Endothelial cell of umbilical vein (primary cell): ENCODE data around the gene AIMP1. TPM values are rescaled to one million over a fixed set of nuclear protein-coding genes. Genes with fewer than 3 reads are reported as not detected.

Experiments
- BruUV-seq: library from RNA; stranded (reverse); fragments of 400-500 nt; replicated peaks from 2 replicates; lab custom pipeline; 2021; lab: Mats Ljungman, UMichigan
- CTCF ChIA-PET: fragments of 300-600, 350-600 bp; sonication (Branson Sonifier 250); formaldehyde crosslinking; loops from one replicate; lab custom pipeline; 2021; ENCODE audit warnings: antibody characterized with exemption, inconsistent platforms; lab: Charles Lee
- POLR2A ChIA-PET: fragments of 300-600, 350-600 bp; sonication (Branson Sonifier 250); formaldehyde crosslinking; loops from one replicate; lab custom pipeline; 2021; ENCODE audit warnings: antibody characterized with exemption, inconsistent platforms; lab: Charles Lee
- DNase-seq: peaks from one replicate; pipeline ENCODE4 v3.0.0-alpha.2; 2011; ENCODE audit warnings: low read depth, low spot score
- FAIRE-seq: peaks from 2 replicates; lab custom pipeline; 2011; peaks lifted over from hg19 to GRCh38; lab: Jason Lieb, UNC
- H2AFZ ChIP-seq: 2 replicates; pipeline ENCODE4 v1.6.0; 2012; ENCODE audit warnings: low read depth, low read length, control low read depth, inconsistent platforms
- H3K27ac ChIP-seq: 2 replicates; pipeline ENCODE4 v1.5.1; 2011; ENCODE audit warnings: low read depth, mild to moderate bottlenecking, control low read depth, low read length, moderate library complexity; ENCODE audit not compliant: insufficient read depth
- H3K27me3 ChIP-seq, 2 experiments: 2 replicates each; pipeline versions ENCODE4 v1.6.0 to v1.6.1; 2011; ENCODE audit warnings: low read length in 2 of 2, mixed read lengths in 1 of 2; ENCODE audit not compliant: control insufficient read depth in 2 of 2, insufficient read depth in 2 of 2
- H3K36me3 ChIP-seq, 2 experiments: 2 replicates in 1 of 2; 3 replicates in 1 of 2; pipeline ENCODE4 v1.5.1; 2011; ENCODE audit warnings: low read length in 2 of 2, mild to moderate bottlenecking in 1 of 2, moderate library complexity in 1 of 2; ENCODE audit not compliant: control insufficient read depth in 2 of 2, insufficient read depth in 2 of 2; ENCODE audit errors: extremely low read depth in 1 of 2
- H3K4me1 ChIP-seq: 3 replicates; pipeline ENCODE4 v1.5.1; 2011; ENCODE audit warnings: mild to moderate bottlenecking, low read length; ENCODE audit not compliant: control insufficient read depth, insufficient read depth; ENCODE audit errors: extremely low read depth
- H3K4me2 ChIP-seq: 2 replicates; pipeline ENCODE4 v1.6.1; 2011; ENCODE audit warnings: low read length, control low read depth, mixed read lengths; ENCODE audit not compliant: insufficient read depth
- H3K4me3 ChIP-seq, 3 experiments: fragments of 200-600 bp in 1 of 3; sonication (generic), shearing (Covaris generic) in 1 of 3; replicated peaks in 1 of 3; 2 replicates each; pipeline ENCODE4 v1.5.1; 2011 to 2016; ENCODE audit warnings: control low read depth in 3 of 3, low read length in 3 of 3, mild to moderate bottlenecking in 2 of 3, inconsistent platforms in 1 of 3, low read depth in 1 of 3, moderate library complexity in 1 of 3; ENCODE audit not compliant: insufficient read depth in 1 of 3
- H3K79me2 ChIP-seq: 2 replicates; pipeline ENCODE4 v1.6.0; 2012; ENCODE audit warnings: low read length, inconsistent platforms; ENCODE audit not compliant: control insufficient read depth, insufficient read depth
- H3K9ac ChIP-seq: replicated peaks from 2 replicates; pipeline ENCODE3; 2011; ENCODE audit warnings: low read length, control low read depth; ENCODE audit not compliant: insufficient read depth; ENCODE audit errors: extremely low read depth
- H3K9me1 ChIP-seq: replicated peaks from 3 replicates; pipeline ENCODE4 v1.6.0; 2011; ENCODE audit warnings: mild to moderate bottlenecking, low read length; ENCODE audit not compliant: control insufficient read depth, insufficient read depth; ENCODE audit errors: extremely low read depth
- H3K9me3 ChIP-seq: replicated peaks from 2 replicates; pipeline ENCODE4 v1.5.1; 2012; ENCODE audit warnings: low read length, inconsistent platforms; ENCODE audit not compliant: control insufficient read depth, insufficient read depth
- H4K20me1 ChIP-seq: replicated peaks from 2 replicates; pipeline ENCODE3; 2011; ENCODE audit warnings: mild to moderate bottlenecking, low read length; ENCODE audit not compliant: control insufficient read depth, insufficient read depth; ENCODE audit errors: extremely low read depth
- CTCF ChIP-seq, 2 donors: IDR thresholded peaks; 1 replicate in 1 of 2; 2 replicates in 1 of 2; pipeline ENCODE4 v1.5.1; 2011; ENCODE audit warnings: low read length in 2 of 2, mild to moderate bottlenecking in 2 of 2, moderate library complexity in 2 of 2, control low read depth in 1 of 2, inconsistent platforms in 1 of 2, low read depth in 1 of 2; ENCODE audit not compliant: insufficient read depth in 1 of 2; ENCODE audit errors: extremely low read depth in 1 of 2
- EZH2 ChIP-seq: IDR thresholded peaks from 2 replicates; pipeline ENCODE4 v1.6.1; 2012; ENCODE audit warnings: borderline replicate concordance, low read depth, mild to moderate bottlenecking, moderate library complexity, low read length, inconsistent platforms; ENCODE audit not compliant: severe bottlenecking
- FOS ChIP-seq: IDR thresholded peaks from 2 replicates; pipeline ENCODE4 v1.6.1; 2011; ENCODE audit warnings: mild to moderate bottlenecking, low read length, moderate library complexity, borderline replicate concordance; ENCODE audit not compliant: insufficient read depth
- GATA2 ChIP-seq: IDR thresholded peaks from 2 replicates; pipeline ENCODE4 v1.7.0; 2011; ENCODE audit warnings: low read depth, mild to moderate bottlenecking, moderate library complexity, mixed read lengths, low read length; ENCODE audit not compliant: insufficient read length, insufficient read depth
- JUN ChIP-seq: IDR thresholded peaks from 2 replicates; pipeline ENCODE4 v1.6.1; 2011; ENCODE audit warnings: borderline replicate concordance, low read depth; ENCODE audit not compliant: insufficient read length, insufficient read depth
- MAX ChIP-seq: IDR thresholded peaks from 2 replicates; pipeline ENCODE4 v1.6.1; 2011; ENCODE audit not compliant: insufficient read depth, insufficient read length
- MYC ChIP-seq: IDR thresholded peaks from one replicate; pipeline ENCODE4 v1.6.1; 2011; ENCODE audit warnings: mild to moderate bottlenecking, low read depth, low read length
- POLR2A ChIP-seq: IDR thresholded peaks from 2 replicates; pipeline ENCODE4 v1.6.1; 2012; ENCODE audit warnings: low read depth, mild to moderate bottlenecking, control low read depth, low read length
- POLR2AphosphoS5 ChIP-seq: IDR thresholded peaks from 2 replicates; pipeline ENCODE4 v1.6.1; 2012; ENCODE audit warnings: low read depth, mild to moderate bottlenecking, control low read depth, low read length, moderate library complexity; ENCODE audit not compliant: insufficient read depth
- dilution Hi-C: fragments of 300-500 bp; cut with MboI; formaldehyde crosslinking; loops from one replicate; pipeline ENCODE4 v1.15.0; 2019; ENCODE audit warnings: low sequenced_read_pairs; ENCODE audit not compliant: extremely low pct_ligation_motif_present
- intact Hi-C: fragments of 100-400 bp; cut with micrococcal nuclease; formaldehyde crosslinking; loops from one replicate; pipeline ENCODE4 v1.10.0; 2022
- polyA plus RNA-seq, 4 experiments: library from polyadenylated mRNA; depleted of rRNA in 3 of 4; stranded (reverse) in 3 of 4; unstranded in 1 of 4; fragments of >200 nt; gene quantifications; 2 replicates each; pipeline versions ENCODE4 v1.2.1 to v1.2.3, GENCODE V29; 2011 to 2012; ENCODE audit warnings: missing spikeins in 1 of 4
- total RNA-seq: library from RNA; stranded (reverse); gene quantifications from 2 replicates; pipeline ENCODE4 v1.2.3, GENCODE V29; 2021

Gene AIMP1
- total and polyA plus RNA-seq, 2 donors (not counting 3 experiments of a cell fraction or from before 2014, with no cell fraction given): 6.4 to 42.4 TPM

- no peaks in the 10 kb centered on the region for H3K27me3 ChIP-seq
- H3K79me2 ChIP-seq: no peaks in the 10 kb centered on the region
- H4K20me1 ChIP-seq: no peaks in the 10 kb centered on the region
- H3K36me3 ChIP-seq: peaks cover 0 to 3% of the 10 kb centered on the region in 2 experiments
- H3K4me1 ChIP-seq: no peaks in the 10 kb centered on the region
- DNase-seq: no peak
- no peaks in the 10 kb centered on the region for H3K9me3 ChIP-seq
- no peak overlapping the region for H3K27ac ChIP-seq
- no peak overlapping the region for H3K4me3 ChIP-seq
- no peak overlapping the region for H3K9ac ChIP-seq
- ChIA-PET POLR2A (no interaction called here), CTCF (interaction anchor here (0.7 to 0.9 kb wide), 2 partner anchors 11 to 13 kb away, joined by 3 to 4 read pairs; no protein-coding TSS in a partner anchor)
- TF ChIP-seq CTCF (IDR thresholded peaks at IDR 0.05; ENCODE audit: extremely low read depth in 1 of 2, insufficient read depth in 1 of 2, low read depth in 1 of 2, low read length in 2 of 2) (no peak), POLR2A (no peak), GATA2 (no peak), FOS (no peak), MAX (no peak), EZH2 (no peak), JUN (no peak), MYC (no peak), POLR2AphosphoS5 (no peak)
- intact Hi-C loops: no loop called here
- no peak overlapping the region for H3K4me2 ChIP-seq
- dilution Hi-C loops: no loop called here
- no TSS peak for BruUV-seq
- no peaks in the 10 kb centered on the region for H3K9me1 ChIP-seq
- no peak for FAIRE-seq
- H2AFZ ChIP-seq: no peak overlapping the region
These were observed 18.9 kb upstream of the AIMP1 start for GRCh38 chr4:106297245-106298035.
